NCI-H774 (cell line): ENCODE results near the gene ACAP3.

ENCODE experiments used
- DNase-seq: peaks from one replicate; lab custom pipeline; 2025; lab: John Stamatoyannopoulos, UW

Gene ACAP3

DNA sequence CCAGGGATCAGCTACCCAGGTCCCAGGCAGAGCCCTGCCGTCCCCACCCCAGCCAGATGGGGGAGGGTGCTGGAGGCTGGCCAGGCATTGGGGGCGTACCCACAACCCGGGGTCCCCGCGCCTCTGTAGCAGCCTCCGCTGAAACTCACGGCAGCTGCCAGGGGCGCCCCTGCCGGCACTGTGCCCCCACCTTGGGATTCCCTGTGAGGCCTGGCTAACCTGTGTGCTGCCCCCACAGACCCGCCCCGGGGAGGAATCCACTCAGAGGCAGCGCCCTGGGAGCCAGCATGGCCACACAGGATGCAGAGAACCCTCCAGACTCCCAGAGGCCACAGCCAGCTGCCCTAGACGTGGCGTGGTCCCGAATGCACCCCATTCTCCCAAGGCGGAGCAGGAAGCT lies 37.7 kb upstream of the ACAP3 start:
- DNase-seq, result no peak

GRCh38 chr1:1344655-1345361 lies 37.1 kb upstream of the ACAP3 start:
- no peak for DNase-seq

- no peak for DNase-seq
Observed at GRCh38 chr1:1343811-1344421, 36.2 kb upstream of the ACAP3 start.

- DNase-seq, result no peak
Observed at GRCh38 chr1:1342584-1343115, 34.9 kb upstream of the ACAP3 start.

GRCh38 chr1:1342061-1342562 lies 34.4 kb upstream of the ACAP3 start:
- no peak for DNase-seq

DNA sequence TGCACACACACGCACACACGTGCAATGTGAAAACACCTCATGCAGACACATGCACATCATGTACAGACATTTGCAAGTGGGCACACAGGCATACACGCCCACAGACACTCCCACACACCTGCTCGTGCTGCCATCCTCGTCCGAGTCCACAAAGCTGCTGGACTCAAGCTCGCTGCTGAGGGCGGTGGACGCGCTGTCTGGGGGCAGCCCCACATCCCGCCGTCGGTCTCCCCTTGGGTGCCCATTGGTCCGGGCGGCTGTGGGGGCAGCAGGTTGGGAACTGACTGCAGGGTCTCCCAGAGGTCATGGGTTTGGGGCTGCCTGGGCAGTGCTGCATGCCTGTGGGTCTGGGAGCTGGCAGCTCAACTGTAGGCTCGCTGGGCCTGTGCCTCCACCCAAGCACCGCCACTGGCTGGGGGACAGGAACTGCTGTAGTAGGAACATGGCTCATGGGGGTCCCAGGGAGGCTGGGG lies 33.9 kb upstream of the ACAP3 start:
- no peak for DNase-seq

- DNase-seq, result no peak
Observed at GRCh38 chr1:1340791-1341548, 33.2 kb upstream of the ACAP3 start.

- no peak for DNase-seq
Observed at GRCh38 chr1:1340185-1340584, 32.5 kb upstream of the ACAP3 start.

- no peak for DNase-seq
Observed at GRCh38 chr1:1338278-1338677, 30.5 kb upstream of the ACAP3 start.

DNA sequence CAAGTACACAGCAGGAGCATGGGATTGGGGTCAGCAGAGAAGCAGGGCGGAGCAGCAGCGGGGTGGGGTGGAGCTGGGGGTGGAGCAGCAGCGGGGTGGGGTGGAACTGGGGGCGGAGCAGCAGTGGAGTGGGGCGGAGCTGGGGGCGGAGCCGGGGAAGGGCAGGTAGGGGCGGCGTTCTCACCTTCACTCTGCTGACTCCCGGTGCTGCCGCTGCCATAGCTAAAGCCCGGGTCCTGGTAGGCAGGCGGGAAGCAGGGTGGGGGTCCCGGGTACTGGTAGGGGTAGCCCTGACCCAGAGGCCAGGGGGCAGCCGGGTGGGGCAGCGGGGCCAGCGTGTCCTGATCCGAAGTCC lies 30.0 kb upstream of the ACAP3 start:
- DNase-seq, result no peak

DNA sequence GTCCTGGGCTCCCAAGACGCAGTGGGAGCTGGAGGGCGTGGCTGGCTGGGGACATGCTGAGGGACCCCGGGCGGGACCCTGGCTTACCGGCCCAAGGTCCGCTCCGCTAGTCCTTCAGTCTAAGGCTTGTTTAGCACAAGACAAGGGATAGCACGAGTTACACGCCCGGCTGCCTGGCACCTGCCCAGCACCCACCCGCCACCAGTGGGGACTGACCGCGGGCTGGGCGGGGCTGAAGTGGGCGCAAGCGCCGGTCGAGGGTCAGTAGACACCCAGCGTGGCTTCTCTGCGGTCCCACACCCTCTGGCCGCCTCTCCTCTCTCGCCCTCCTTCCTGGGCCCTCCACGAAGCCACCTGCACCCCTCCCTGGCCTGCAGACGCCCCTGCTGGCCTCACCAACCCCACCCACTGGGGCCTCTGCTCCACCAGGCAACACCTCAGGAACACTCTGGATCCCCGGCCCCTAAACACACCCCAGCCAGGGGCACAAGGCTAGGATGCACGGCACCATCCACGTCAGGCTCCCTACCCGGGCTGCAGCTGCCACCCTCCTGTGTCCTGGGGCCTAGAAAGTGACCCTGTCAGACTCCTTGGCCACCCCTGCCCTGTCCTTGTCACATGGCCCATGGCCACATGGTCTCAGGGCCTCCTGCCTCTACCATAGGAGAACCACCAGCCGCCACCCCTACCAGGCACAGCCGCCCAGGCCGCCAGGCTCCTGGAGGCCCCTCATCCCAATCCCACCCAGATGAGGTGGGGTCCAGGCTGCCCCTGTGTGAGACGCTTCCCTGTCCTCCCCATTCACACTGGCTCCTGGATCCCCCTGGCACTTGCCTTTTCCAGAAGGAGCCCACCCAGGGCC lies 29.4 kb upstream of the ACAP3 start:
- DNase-seq, result no peak

GRCh38 chr1:1336446-1336845 lies 28.7 kb upstream of the ACAP3 start:
- DNase-seq, result no peak

GRCh38 chr1:1335792-1336248 lies 28.1 kb upstream of the ACAP3 start:
- DNase-seq, result no peak

DNA sequence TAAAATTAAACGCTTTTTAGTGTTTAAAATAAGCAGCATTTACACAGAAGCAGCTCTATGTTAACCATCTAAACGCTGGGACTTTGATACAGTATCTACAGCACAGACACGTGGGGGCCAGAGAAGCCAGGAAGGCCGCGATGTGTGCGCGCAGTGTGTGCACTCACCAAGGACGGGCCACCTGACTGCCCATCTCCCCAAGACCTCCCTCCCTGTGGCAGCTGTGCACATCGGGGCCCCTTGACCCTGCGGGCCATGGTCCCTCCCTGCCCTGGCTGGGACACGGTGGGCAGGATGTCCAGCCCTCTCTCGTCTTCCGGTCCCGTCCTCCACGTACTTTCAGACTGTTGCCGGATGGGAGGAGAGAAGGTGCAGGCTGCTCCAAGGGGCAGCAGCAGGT lies 27.6 kb upstream of the ACAP3 start:
- DNase-seq, result no peak

- DNase-seq, result no peak
Observed at GRCh38 chr1:1334835-1335234, 27.1 kb upstream of the ACAP3 start.

GRCh38 chr1:1333551-1334241 lies 26.0 kb upstream of the ACAP3 start:
- DNase-seq, result no peak

- DNase-seq, result no peak
Observed at GRCh38 chr1:1332774-1333480, 25.2 kb upstream of the ACAP3 start.

DNA sequence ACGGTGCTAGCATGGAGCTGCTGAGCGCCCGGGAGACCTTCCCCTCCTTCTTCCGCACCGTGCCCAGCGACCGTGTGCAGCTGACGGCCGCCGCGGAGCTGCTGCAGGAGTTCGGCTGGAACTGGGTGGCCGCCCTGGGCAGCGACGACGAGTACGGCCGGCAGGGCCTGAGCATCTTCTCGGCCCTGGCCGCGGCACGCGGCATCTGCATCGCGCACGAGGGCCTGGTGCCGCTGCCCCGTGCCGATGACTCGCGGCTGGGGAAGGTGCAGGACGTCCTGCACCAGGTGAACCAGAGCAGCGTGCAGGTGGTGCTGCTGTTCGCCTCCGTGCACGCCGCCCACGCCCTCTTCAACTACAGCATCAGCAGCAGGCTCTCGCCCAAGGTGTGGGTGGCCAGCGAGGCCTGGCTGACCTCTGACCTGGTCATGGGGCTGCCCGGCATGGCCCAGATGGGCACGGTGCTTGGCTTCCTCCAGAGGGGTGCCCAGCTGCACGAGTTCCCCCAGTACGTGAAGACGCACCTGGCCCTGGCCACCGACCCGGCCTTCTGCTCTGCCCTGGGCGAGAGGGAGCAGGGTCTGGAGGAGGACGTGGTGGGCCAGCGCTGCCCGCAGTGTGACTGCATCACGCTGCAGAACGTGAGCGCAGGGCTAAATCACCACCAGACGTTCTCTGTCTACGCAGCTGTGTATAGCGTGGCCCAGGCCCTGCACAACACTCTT lies 24.5 kb upstream of the ACAP3 start:
- DNase-seq, result no peak

- no peak for DNase-seq
Observed at GRCh38 chr1:1331068-1331965, 23.6 kb upstream of the ACAP3 start, which contains the start of gene TAS1R3. TSS of gene TAS1R3 (plus strand) at chr1:1331280. CDS start at chr1:1331346, 66 bp downstream.
